ENCODE data around the gene TUBA8. TPM values are rescaled to one million over a fixed set of nuclear protein-coding genes. Genes with fewer than 3 reads are reported as not detected.

Gene TUBA8
- total RNA-seq, 1 experiment from 2014 or later: 1.9 TPM

- Histone ChIP-seq H3K9me3 (ENCODE audit: low read length) (no peaks in the 10 kb centered on the region), H3K4me3 (ENCODE audit: low read length) (no peak overlapping the region), H3K79me2 (ENCODE audit: low read length) (no peaks in the 10 kb centered on the region), H3K9me2 (replicated peaks; ENCODE audit: low read length) (no peaks in the 10 kb centered on the region), H3K9ac (ENCODE audit: low read length) (no peak overlapping the region), H2AFZ (ENCODE audit: low read length) (no peak overlapping the region), H3K4me1 (ENCODE audit: insufficient read depth, low read length) (peaks cover 25% of the 10 kb centered on the region), H3K4me2 (ENCODE audit: low read length) (no peak overlapping the region), H3K27me3 (ENCODE audit: low read length) (no peaks in the 10 kb centered on the region), H3K36me3 (ENCODE audit: low read depth, low read length) (no peaks in the 10 kb centered on the region), H4K20me1 (ENCODE audit: low read length) (no peaks in the 10 kb centered on the region), H3K27ac (ENCODE audit: low read length) (no peak overlapping the region), H3F3A (ENCODE audit: low read length, unreplicated experiment) (no peaks in the 10 kb centered on the region)
- no peak for DNase-seq
- POLR2A ChIA-PET (ENCODE audit: unreplicated experiment): no interaction called here
- BruUV-seq (replicated peaks): no TSS peak
- TF ChIP-seq CTCF (conservative IDR thresholded peaks at IDR 0.05; ENCODE audit: low read depth, low read length) (no peak), EZH2phosphoT487 (IDR thresholded peaks at IDR 0.05; ENCODE audit: borderline replicate concordance, low read length) (no peak), EZH2 (IDR thresholded peaks at IDR 0.05; ENCODE audit: low read length, unreplicated experiment) (no peak)
- CTCF ChIA-PET: no interaction called here
- no peak for ATAC-seq
- intact Hi-C loops (cut with micrococcal nuclease): no loop called here
Observed at GRCh38 chr22:18068381-18068988, 42.1 kb upstream of the TUBA8 start.

- no peaks in the 10 kb centered on the region for H3K79me2 ChIP-seq (ENCODE audit: low read length)
- H3K9me2 ChIP-seq (replicated peaks; ENCODE audit: low read length): no peaks in the 10 kb centered on the region
- no peaks in the 10 kb centered on the region for H3F3A ChIP-seq (ENCODE audit: low read length, unreplicated experiment)
- peaks cover 25% of the 10 kb centered on the region for H3K4me1 ChIP-seq (ENCODE audit: insufficient read depth, low read length)
- H3K27ac ChIP-seq (ENCODE audit: low read length): no peak overlapping the region
- no TSS peak for BruUV-seq (replicated peaks)
- intact Hi-C loops (cut with micrococcal nuclease): no loop called here
- H3K4me3 ChIP-seq (ENCODE audit: low read length): no peak overlapping the region
- DNase-seq (no peak), ATAC-seq (no peak)
- no peak overlapping the region for H3K4me2 ChIP-seq (ENCODE audit: low read length)
- H3K9me3 ChIP-seq (ENCODE audit: low read length): no peaks in the 10 kb centered on the region
- H3K27me3 ChIP-seq (ENCODE audit: low read length): no peaks in the 10 kb centered on the region
- no peak overlapping the region for H2AFZ ChIP-seq (ENCODE audit: low read length)
- CTCF ChIA-PET: no interaction called here
- H3K9ac ChIP-seq (ENCODE audit: low read length): no peak overlapping the region
- TF ChIP-seq EZH2 (IDR thresholded peaks at IDR 0.05; ENCODE audit: low read length, unreplicated experiment) (no peak), CTCF (conservative IDR thresholded peaks at IDR 0.05; ENCODE audit: low read depth, low read length) (no peak), EZH2phosphoT487 (IDR thresholded peaks at IDR 0.05; ENCODE audit: borderline replicate concordance, low read length) (no peak)
- no peaks in the 10 kb centered on the region for H4K20me1 ChIP-seq (ENCODE audit: low read length)
- POLR2A ChIA-PET (ENCODE audit: unreplicated experiment): no interaction called here
- H3K36me3 ChIP-seq (ENCODE audit: low read depth, low read length): no peaks in the 10 kb centered on the region
Observed at GRCh38 chr22:18069041-18069440, 41.6 kb upstream of the TUBA8 start.

- Histone ChIP-seq H3K4me1 (ENCODE audit: insufficient read depth, low read length) (peaks cover 17% of the 10 kb centered on the region), H3K79me2 (ENCODE audit: low read length) (no peaks in the 10 kb centered on the region), H2AFZ (ENCODE audit: low read length) (no peak overlapping the region), H3K27ac (ENCODE audit: low read length) (no peak overlapping the region), H3K27me3 (ENCODE audit: low read length) (no peaks in the 10 kb centered on the region), H3K36me3 (ENCODE audit: low read depth, low read length) (no peaks in the 10 kb centered on the region), H3K9me3 (ENCODE audit: low read length) (no peaks in the 10 kb centered on the region), H3K9ac (ENCODE audit: low read length) (no peak overlapping the region), H3K9me2 (replicated peaks; ENCODE audit: low read length) (no peaks in the 10 kb centered on the region), H4K20me1 (ENCODE audit: low read length) (no peaks in the 10 kb centered on the region), H3K4me2 (ENCODE audit: low read length) (no peak overlapping the region), H3F3A (ENCODE audit: low read length, unreplicated experiment) (no peaks in the 10 kb centered on the region), H3K4me3 (ENCODE audit: low read length) (no peak overlapping the region)
- no peak for DNase-seq
- BruUV-seq (replicated peaks): no TSS peak
- POLR2A ChIA-PET (ENCODE audit: unreplicated experiment): no interaction called here
- TF ChIP-seq EZH2phosphoT487 (IDR thresholded peaks at IDR 0.05; ENCODE audit: borderline replicate concordance, low read length) (no peak), CTCF (conservative IDR thresholded peaks at IDR 0.05; ENCODE audit: low read depth, low read length) (no peak), EZH2 (IDR thresholded peaks at IDR 0.05; ENCODE audit: low read length, unreplicated experiment) (no peak)
- CTCF ChIA-PET: no interaction called here
- ATAC-seq: no peak
- intact Hi-C loops (cut with micrococcal nuclease): no loop called here
Observed at GRCh38 chr22:18070041-18070440, 40.6 kb upstream of the TUBA8 start.
